LoVo (cell line): ENCODE measurements around the gene FMO4.
"Not testable (repeated sequence)": the region's sequence is repeated elsewhere in the genome, so short reads cannot be mapped to it uniquely, and the experiment has no call there.

Experiments
- DNase-seq: peaks from one replicate; pipeline ENCODE4 v3.0.0-alpha.2; 2016; ENCODE audit warnings: low spot score

FMO4 gene

DNA sequence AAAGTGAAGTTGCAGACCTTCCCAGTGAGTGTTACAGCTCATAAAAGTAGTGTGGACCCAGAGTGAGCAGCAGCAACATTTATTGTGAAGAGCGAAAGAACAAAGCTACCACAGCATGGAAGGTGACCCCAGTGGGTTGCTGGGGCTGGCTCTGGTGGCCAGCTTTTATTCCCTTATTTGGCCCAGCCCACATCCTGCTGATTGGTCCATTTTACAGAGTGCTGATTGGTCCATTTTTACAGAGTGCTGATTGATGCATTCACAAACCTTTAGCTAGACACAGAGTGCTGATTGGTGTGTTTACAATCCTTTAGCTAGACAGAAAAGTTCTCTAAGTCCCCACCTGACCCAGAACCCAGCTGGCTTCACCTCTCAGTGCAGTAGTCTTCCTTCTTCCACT is 76.8 kb downstream of the FMO4 start:
- not testable (repeated sequence) for DNase-seq
